LNCaP clone FGC (cell line): ENCODE results near the gene CT45A7.
"Not testable (repeated sequence)": the region's sequence is repeated elsewhere in the genome, so short reads cannot be mapped to it uniquely, and the experiment has no call there.

Source experiments
- DNase-seq: peaks from one replicate; pipeline ENCODE4 v3.0.0-alpha.2; 2011; ENCODE audit warnings: low read depth
- H3K4me3 ChIP-seq: 2 replicates; pipeline ENCODE4 v1.5.1; 2011; ENCODE audit warnings: mild to moderate bottlenecking, low read depth, low read length, control low read depth

Gene CT45A7, protein sequence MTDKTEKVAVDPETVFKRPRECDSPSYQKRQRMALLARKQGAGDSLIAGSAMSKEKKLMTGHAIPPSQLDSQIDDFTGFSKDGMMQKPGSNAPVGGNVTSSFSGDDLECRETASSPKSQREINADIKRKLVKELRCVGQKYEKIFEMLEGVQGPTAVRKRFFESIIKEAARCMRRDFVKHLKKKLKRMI

DNA sequence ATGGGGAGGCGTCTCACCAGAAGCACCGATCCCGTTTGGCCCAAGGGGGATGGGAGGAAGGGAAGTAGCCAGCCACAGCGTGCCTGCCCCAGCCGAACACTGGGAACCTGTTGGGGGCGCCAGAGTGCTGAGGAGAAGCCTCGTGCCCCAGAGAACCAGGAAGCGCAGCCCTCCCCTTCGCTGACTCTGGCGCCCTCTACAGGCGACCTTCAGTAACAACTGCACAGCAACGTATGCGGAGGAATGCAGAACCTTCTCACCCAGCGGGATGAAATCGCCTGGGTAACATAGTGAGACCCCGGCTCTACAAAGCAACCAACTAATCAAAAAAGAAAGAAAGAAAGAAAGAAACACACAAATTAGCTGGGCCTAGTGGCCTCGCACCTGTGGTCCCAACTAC is at the start of gene CT45A7:
Gene CT45A7, minus strand, starts transcription at position 101 of the 400 bp plus-strand sequence. CDS start 3,747 bp downstream, outside the sequence.
- DNase-seq, H3K4me3 ChIP-seq: not testable (repeated sequence)

DNA sequence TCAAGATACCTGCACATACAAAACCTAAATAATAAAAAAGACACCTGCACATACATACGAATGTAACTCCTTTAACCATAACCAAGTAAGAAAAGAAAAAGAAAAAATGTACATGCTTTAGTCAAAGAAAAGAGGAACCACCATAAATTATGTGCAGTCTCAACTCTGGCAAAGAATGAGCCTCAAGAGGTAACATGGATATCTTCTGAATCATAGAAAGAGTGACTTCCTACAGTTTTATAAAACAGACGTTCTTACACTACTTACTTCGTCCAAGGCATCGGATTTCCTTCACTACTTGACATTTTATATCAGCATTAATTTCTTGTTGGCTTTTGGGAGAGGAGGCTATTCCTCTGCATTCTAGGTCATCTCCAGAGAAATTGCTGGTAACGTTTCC is 45.7 kb upstream of the CT45A7 start:
- DNase-seq, H3K4me3 ChIP-seq: not testable (repeated sequence)

DNA sequence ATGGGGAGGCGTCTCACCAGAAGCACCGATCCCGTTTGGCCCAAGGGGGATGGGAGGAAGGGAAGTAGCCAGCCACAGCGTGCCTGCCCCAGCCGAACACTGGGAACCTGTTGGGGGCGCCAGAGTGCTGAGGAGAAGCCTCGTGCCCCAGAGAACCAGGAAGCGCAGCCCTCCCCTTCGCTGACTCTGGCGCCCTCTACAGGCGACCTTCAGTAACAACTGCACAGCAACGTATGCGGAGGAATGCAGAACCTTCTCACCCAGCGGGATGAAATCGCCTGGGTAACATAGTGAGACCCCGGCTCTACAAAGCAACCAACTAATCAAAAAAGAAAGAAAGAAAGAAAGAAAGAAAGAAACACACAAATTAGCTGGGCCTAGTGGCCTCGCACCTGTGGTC is 34.6 kb upstream of the CT45A7 start, which contains the start of gene CT45A9:
Gene CT45A9, minus strand, starts transcription at position 101 of the 400 bp plus-strand sequence. CDS start 3,751 bp downstream, outside the sequence.
- DNase-seq, H3K4me3 ChIP-seq: not testable (repeated sequence)

DNA sequence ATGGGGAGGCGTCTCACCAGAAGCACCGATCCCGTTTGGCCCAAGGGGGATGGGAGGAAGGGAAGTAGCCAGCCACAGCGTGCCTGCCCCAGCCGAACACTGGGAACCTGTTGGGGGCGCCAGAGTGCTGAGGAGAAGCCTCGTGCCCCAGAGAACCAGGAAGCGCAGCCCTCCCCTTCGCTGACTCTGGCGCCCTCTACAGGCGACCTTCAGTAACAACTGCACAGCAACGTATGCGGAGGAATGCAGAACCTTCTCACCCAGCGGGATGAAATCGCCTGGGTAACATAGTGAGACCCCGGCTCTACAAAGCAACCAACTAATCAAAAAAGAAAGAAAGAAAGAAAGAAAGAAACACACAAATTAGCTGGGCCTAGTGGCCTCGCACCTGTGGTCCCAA is 17.4 kb upstream of the CT45A7 start, which contains the start of gene CT45A8:
Gene CT45A8, minus strand, starts transcription at position 101 of the 400 bp plus-strand sequence. CDS start 3,755 bp downstream, outside the sequence.
- not testable (repeated sequence) for DNase-seq

DNA sequence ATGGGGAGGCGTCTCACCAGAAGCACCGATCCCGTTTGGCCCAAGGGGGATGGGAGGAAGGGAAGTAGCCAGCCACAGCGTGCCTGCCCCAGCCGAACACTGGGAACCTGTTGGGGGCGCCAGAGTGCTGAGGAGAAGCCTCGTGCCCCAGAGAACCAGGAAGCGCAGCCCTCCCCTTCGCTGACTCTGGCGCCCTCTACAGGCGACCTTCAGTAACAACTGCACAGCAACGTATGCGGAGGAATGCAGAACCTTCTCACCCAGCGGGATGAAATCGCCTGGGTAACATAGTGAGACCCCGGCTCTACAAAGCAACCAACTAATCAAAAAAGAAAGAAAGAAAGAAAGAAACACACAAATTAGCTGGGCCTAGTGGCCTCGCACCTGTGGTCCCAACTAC is 17.2 kb downstream of the CT45A7 start, which contains the start of gene CT45A2:
Gene CT45A2, minus strand, starts transcription at position 101 of the 400 bp plus-strand sequence. CDS start 3,747 bp downstream, outside the sequence.
- not testable (repeated sequence) for DNase-seq, H3K4me3 ChIP-seq

More for the DNA sequence above, 17.4 kb upstream of the CT45A7 start, which contains the start of gene CT45A8:
- not testable (repeated sequence) for H3K4me3 ChIP-seq

DNA sequence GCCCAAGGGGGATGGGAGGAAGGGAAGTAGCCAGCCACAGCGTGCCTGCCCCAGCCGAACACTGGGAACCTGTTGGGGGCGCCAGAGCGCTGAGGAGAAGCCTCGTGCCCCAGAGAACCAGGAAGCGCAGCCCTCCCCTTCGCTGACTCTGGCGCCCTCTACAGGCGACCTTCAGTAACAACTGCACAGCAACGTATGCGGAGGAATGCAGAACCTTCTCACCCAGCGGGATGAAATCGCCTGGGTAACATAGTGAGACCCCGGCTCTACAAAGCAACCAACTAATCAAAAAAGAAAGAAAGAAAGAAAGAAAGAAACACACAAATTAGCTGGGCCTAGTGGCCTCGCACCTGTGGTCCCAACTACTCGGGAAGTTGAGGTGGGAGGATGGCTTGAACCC is 34.4 kb downstream of the CT45A7 start, which contains the start of gene CT45A6:
Gene CT45A6, minus strand, starts transcription at position 101 of the 400 bp plus-strand sequence. CDS start 3,794 bp downstream, outside the sequence.
- not testable (repeated sequence) for DNase-seq, H3K4me3 ChIP-seq

DNA sequence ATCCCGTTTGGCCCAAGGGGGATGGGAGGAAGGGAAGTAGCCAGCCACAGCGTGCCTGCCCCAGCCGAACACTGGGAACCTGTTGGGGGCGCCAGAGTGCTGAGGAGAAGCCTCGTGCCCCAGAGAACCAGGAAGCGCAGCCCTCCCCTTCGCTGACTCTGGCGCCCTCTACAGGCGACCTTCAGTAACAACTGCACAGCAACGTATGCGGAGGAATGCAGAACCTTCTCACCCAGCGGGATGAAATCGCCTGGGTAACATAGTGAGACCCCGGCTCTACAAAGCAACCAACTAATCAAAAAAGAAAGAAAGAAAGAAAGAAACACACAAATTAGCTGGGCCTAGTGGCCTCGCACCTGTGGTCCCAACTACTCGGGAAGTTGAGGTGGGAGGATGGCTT is 51.7 kb downstream of the CT45A7 start, which contains the start of gene CT45A5:
Gene CT45A5, minus strand, starts transcription at position 101 of the 400 bp plus-strand sequence. CDS start 3,774 bp downstream, outside the sequence.
- not testable (repeated sequence) for H3K4me3 ChIP-seq, DNase-seq
